Transverse colon (tissue), 4 donors: ENCODE measurements around the gene PDE4D. TPM values are rescaled to one million over a fixed set of nuclear protein-coding genes. Genes with fewer than 3 reads are reported as not detected.

Source experiments
- DNase-seq: peaks from one replicate; pipeline ENCODE4 v3.0.0-alpha.2; 2019
- H3K27ac ChIP-seq, 4 donors: fragments of 200-600 bp; sonication (generic); 2 replicates each; pipeline ENCODE4 v1.5.1; 2016 to 2018; ENCODE audit warnings: inconsistent platforms in 4 of 4
- H3K27me3 ChIP-seq: fragments of 200-600 bp; sonication (generic); 2 replicates; pipeline ENCODE4 v1.5.1; 2017; ENCODE audit warnings: inconsistent platforms
- H3K36me3 ChIP-seq, 4 donors: fragments of 200-600 bp; sonication (generic); 2 replicates each; pipeline ENCODE4 v1.5.1; 2017 to 2019; ENCODE audit warnings: inconsistent platforms in 4 of 4
- H3K4me1 ChIP-seq, 4 donors: fragments of 200-600 bp; sonication (generic); 2 replicates each; pipeline ENCODE4 v1.5.1; 2017 to 2020; ENCODE audit warnings: inconsistent platforms in 4 of 4
- H3K4me3 ChIP-seq, 4 donors: fragments of 200-600 bp; sonication (generic); 1 replicate in 1 of 4; 2 replicates in 3 of 4; pipeline versions ENCODE4 v1.5.1 to v1.6.1; 2017 to 2019; ENCODE audit warnings: inconsistent platforms in 4 of 4
- H3K9me3 ChIP-seq, 2 donors: fragments of 200-600 bp; sonication (generic); 2 replicates each; pipeline ENCODE4 v1.5.1; 2017 to 2019; ENCODE audit warnings: inconsistent platforms in 2 of 2
- EP300 ChIP-seq: sonication (generic); formaldehyde crosslinking; IDR thresholded peaks from one replicate; pipeline ENCODE4 v1.6.1; 2017; ENCODE audit warnings: antibody characterized with exemption, low read depth
- POLR2A ChIP-seq: fragments of 450-650 bp; IDR thresholded peaks from one replicate; pipeline ENCODE4 v1.6.1; 2016; ENCODE audit warnings: antibody characterized with exemption, mild to moderate bottlenecking, moderate library complexity
- POLR2AphosphoS5 ChIP-seq, 3 donors: sonication (generic); formaldehyde crosslinking; IDR thresholded peaks; one replicate each; pipeline ENCODE4 v1.6.1; 2016; ENCODE audit warnings: antibody characterized with exemption in 3 of 3
- WGBS, 2 donors: methylation state at CpG; one replicate each; pipeline ENCODE4 v1.1.5; 2018; ENCODE audit warnings: low coverage in 1 of 2; 5-methylcytosine and 5-hydroxymethylcytosine counted together
- in situ Hi-C, 4 donors: fragments of 200-750 bp; cut with MboI; loops; one replicate each; pipeline versions ENCODE4 v1.15.0 to v1.15.1; 2017; ENCODE audit warnings: low sequenced_read_pairs in 3 of 4, low pct_ligation_motif_present in 1 of 4, low pct_unique_long_range_greater_than_20kb in 1 of 4
- intact Hi-C: fragments of 100-400 bp; cut with DNase I; formaldehyde crosslinking; loops from one replicate; pipeline ENCODE4 v1.15.1; 2023; ENCODE audit warnings: low total_unique reads
- total RNA-seq, 4 donors: library from RNA; depleted of rRNA; stranded (reverse); fragments of >200 nt; gene quantifications; one replicate each; pipeline ENCODE4 v1.1.0, GENCODE V29; 2016
- TF ChIP-seq, protein P1 (sequence below), 5 experiments: fragments of 200-600 bp in 3 of 5; fragments of 450-650 bp in 2 of 5; sonication (generic) in 3 of 5; IDR thresholded peaks; 1 replicate in 2 of 5; 2 replicates in 3 of 5; pipeline ENCODE4 v1.5.1; 2016 to 2017; ENCODE audit warnings: antibody characterized with exemption in 5 of 5, inconsistent platforms in 3 of 5, mild to moderate bottlenecking in 2 of 5, moderate library complexity in 1 of 5

Gene PDE4D
- total RNA-seq, 4 donors from 2014 or later = 47.0 to 302 (median 73.6) TPM

DNA sequence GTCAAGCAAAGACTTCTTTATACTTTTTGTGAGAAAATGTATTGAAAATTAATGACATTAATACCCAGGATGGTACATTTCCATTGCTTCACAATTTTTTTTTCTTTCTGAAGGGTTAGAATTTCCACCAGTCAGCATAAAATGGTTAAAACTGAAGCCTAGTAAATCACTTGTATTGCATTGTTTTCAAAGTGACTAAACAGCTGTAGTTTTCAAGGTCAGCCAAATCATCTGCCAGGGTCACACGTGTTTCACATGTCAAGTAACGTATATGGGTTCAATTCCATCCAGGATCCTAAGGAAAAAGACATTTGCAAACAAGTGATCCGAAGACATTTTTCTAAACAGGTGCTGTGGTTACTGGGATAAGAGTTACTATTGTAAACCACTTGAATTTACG lies 736.5 kb downstream of the PDE4D start:
- intact Hi-C loops = no loop called here
- in situ Hi-C loops = loop anchor here in 1 of 4 donors (25.0 kb wide), 1 partner anchor 120 kb away; no protein-coding TSS in a partner anchor
- H3K4me3 ChIP-seq = no peak overlapping the region
- no peak overlapping the region for H3K27ac ChIP-seq
- H3K36me3 ChIP-seq = no peaks in the 10 kb centered on the region
- 75 to 88% methylated on average over 2 to 4 of the region's 4 CpGs for WGBS, 2 donors
- H3K4me1 ChIP-seq = peaks cover 0 to 14% (median 0%) of the 10 kb centered on the region in 4 donors
- no peaks in the 10 kb centered on the region for H3K9me3 ChIP-seq
- H3K27me3 ChIP-seq = no peaks in the 10 kb centered on the region
- TF ChIP-seq, protein P1, sequence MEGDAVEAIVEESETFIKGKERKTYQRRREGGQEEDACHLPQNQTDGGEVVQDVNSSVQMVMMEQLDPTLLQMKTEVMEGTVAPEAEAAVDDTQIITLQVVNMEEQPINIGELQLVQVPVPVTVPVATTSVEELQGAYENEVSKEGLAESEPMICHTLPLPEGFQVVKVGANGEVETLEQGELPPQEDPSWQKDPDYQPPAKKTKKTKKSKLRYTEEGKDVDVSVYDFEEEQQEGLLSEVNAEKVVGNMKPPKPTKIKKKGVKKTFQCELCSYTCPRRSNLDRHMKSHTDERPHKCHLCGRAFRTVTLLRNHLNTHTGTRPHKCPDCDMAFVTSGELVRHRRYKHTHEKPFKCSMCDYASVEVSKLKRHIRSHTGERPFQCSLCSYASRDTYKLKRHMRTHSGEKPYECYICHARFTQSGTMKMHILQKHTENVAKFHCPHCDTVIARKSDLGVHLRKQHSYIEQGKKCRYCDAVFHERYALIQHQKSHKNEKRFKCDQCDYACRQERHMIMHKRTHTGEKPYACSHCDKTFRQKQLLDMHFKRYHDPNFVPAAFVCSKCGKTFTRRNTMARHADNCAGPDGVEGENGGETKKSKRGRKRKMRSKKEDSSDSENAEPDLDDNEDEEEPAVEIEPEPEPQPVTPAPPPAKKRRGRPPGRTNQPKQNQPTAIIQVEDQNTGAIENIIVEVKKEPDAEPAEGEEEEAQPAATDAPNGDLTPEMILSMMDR (IDR thresholded peaks at IDR 0.05) = no peak
- no peak for DNase-seq

DNA sequence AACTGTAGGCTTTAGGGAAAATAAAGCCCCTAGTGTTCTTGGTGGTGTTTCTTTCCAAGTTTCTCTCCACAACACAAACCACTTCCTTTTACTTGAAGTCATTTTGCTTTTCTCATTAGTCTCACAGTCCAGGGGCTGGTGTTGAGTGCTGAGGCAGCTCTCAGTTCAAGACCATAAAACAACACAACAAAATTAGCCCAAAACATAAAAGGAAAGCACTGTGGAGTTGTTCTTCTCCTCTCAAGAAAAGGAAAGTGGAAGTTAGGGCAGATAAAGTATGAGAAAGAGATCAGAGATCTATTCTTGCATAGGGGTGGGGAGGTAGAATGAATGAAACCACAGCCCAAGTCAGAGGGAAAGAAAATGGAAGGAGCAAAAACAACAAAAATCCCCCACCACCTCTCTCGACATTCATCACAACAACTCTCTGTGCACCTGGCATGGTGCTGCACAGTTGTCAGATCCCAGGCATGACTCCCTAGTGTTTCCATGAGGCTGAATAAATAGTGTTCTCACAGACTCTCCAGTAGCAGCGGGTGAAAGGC lies 740.8 kb downstream of the PDE4D start:
- Histone ChIP-seq H3K27ac (no peak overlapping the region), H3K27me3 (no peaks in the 10 kb centered on the region), H3K36me3 (no peaks in the 10 kb centered on the region), H3K4me3 (no peak overlapping the region), H3K9me3 (no peaks in the 10 kb centered on the region), H3K4me1 (peaks cover 0 to 16% (median 2%) of the 10 kb centered on the region in 4 donors)
- DNase-seq = no peak
- no peak for TF ChIP-seq POLR2AphosphoS5 (IDR thresholded peaks at IDR 0.05)
- no peak for TF ChIP-seq EP300
- no peak for TF ChIP-seq POLR2A
- TF ChIP-seq, protein P1 (IDR thresholded peaks at IDR 0.05) = no peak
- in situ Hi-C loops (loop anchor here in 1 of 4 donors (25.0 kb wide), 1 partner anchor 115 kb away; no protein-coding TSS in a partner anchor), intact Hi-C loops (no loop called here)
- 75 to 86% methylated on average over 2 of the region's 2 CpGs for WGBS, 2 donors

DNA sequence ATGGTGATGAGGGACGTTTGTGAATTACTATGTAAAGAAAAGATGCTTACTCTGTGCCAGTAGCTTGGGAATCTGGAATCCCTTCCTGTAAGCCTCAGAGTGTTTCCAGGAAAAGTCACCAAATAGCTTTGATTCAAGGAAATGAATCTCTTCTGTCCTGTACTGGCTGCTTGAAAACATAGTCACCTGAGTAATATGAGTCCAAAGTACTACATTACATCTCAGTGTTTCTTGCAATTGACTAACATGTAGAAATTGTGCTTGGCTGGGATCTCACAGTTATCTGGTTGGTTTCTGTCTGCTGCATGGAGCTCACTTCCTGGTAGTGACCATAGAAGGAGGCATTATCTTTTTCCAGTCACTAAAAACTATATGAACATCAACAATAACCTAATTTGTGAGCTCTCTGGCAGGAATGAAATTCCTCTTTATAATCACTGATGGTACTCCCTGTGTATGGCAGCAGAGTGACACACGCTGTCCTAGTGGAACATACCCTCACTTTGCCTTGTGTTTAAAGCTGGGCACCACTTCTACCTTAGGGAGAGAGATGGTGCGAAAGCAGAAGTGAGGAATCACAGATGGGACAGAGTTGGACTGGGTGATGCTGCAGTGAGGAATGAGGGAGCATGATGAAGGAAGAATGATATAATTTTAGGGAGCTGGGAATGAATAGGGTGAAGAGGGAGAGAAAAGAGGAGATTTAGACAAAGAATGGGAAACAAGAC lies 742.2 kb downstream of the PDE4D start:
- Histone ChIP-seq H3K27me3 (no peaks in the 10 kb centered on the region), H3K36me3 (no peaks in the 10 kb centered on the region), H3K4me1 (peaks cover 0 to 14% (median 2%) of the 10 kb centered on the region in 4 donors), H3K27ac (peak overlapping the region in 3 of 4 donors; percentile 34 to 52 (median 48)), H3K4me3 (no peak overlapping the region), H3K9me3 (no peaks in the 10 kb centered on the region)
- intact Hi-C loops = no loop called here
- WGBS, 2 donors = 72% methylated on average over 3 of the region's 3 CpGs; no CpG with 5 or more reads in 1 of the 2 donors
- in situ Hi-C loops = loop anchor here in 1 of 4 donors (25.0 kb wide), 1 partner anchor 114 kb away; no protein-coding TSS in a partner anchor
- TF ChIP-seq POLR2AphosphoS5 (IDR thresholded peaks at IDR 0.05) (peak in 1 of 3 donors; percentile 32), POLR2A (no peak)
- TF ChIP-seq, protein P1 (IDR thresholded peaks at IDR 0.05) = no peak
- DNase-seq = no peak

DNA sequence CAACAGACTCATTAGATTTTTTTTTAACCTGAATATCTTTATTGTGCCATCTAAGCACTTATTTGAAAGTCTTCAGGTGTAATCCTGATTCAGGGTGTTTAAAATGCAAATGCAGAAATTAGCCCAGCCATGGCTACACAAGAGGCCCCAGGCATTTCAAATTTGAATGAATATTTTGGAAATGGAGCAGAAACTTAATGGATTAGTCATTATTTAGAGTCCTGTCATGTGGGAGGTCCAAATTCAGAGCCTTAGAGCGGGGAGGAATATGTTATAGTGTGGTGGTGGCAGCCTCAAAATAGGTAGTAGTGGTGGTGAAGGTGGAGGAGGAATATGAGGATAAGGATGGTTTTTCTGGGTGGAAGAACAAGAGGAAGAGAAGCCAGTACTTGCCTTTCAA lies 743.7 kb downstream of the PDE4D start:
- Histone ChIP-seq H3K27ac (no peak overlapping the region), H3K36me3 (no peaks in the 10 kb centered on the region), H3K4me3 (no peak overlapping the region), H3K9me3 (no peaks in the 10 kb centered on the region), H3K27me3 (no peaks in the 10 kb centered on the region), H3K4me1 (peaks cover 0 to 14% (median 2%) of the 10 kb centered on the region in 4 donors)
- intact Hi-C loops = no loop called here
- 96 to 100% methylated on average over 1 of the region's 1 CpG for whole genome bisulfite sequencing, 2 donors
- no peak for DNase-seq
- in situ Hi-C loops = loop anchor here in 1 of 4 donors (25.0 kb wide), 1 partner anchor 113 kb away; no protein-coding TSS in a partner anchor
- TF ChIP-seq POLR2AphosphoS5 (IDR thresholded peaks at IDR 0.05) (no peak), EP300 (no peak), POLR2A (no peak)
- TF ChIP-seq, protein P1 (IDR thresholded peaks at IDR 0.05) = no peak
